T47D (cell line): Measurements from ENCODE around the gene MRPS9.

Experiments used
- DNase-seq, 2 experiments: peaks; one replicate each; pipeline versions ENCODE4 v3.0.0 to v3.0.0-alpha.2; 2011 to 2012; ENCODE audit warnings: low read depth in 1 of 2, low spot score in 1 of 2
- JUND ChIP-seq: IDR thresholded peaks from 2 replicates; pipeline ENCODE4 v1.6.1; 2012; ENCODE audit warnings: low read depth
- in situ Hi-C: cut with HindIII; loops from 2 replicates; pipeline ENCODE4 v1.10.0; 2016; ENCODE audit warnings: low sequenced_read_pairs, low pct_unique_long_range_greater_than_20kb

MRPS9 gene

DNA sequence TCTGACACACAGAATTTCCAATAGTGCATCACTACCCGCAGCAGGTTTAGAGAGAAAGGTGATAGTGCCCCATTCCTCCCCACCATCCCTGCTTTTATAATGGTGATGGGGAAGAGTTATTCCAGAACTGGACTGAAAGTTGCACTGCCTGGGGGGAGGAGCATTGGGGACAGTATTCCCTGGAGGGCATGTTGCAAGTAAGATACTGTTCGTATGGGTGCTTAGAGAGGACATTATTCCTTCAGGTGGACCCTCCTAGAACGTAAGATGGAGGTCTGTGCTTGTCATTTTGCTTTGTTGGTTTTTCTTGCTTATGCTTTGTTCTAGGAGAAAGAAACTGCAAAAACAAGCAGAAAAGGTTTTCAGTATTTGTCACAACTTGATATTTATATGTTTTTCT, 23.7 kb downstream of the MRPS9 start:
- no peak for DNase-seq
- in situ Hi-C loops, result no loop called here
- no peak for TF ChIP-seq JUND

DNA sequence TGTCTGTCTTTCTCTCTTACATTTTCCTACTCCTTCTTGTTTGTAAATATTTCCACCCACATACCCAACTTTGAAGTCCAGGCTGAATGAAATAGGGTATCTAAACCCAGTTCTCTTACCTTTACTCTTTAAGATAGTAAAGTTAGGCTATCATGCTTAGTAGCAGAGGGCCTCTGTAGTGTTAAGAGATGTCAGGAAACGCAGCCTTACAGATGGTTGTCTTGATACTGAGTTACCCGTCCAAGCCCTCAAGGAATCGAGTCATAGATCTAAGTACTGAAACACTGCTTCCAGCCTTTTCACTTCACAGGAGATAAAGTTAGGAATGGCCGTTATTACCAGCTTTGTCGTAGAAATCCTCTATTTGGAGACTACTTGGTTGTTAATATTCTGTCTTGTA, 24.3 kb downstream of the MRPS9 start:
- in situ Hi-C loops, result no loop called here
- TF ChIP-seq JUND, result no peak
- no peak for DNase-seq

DNA sequence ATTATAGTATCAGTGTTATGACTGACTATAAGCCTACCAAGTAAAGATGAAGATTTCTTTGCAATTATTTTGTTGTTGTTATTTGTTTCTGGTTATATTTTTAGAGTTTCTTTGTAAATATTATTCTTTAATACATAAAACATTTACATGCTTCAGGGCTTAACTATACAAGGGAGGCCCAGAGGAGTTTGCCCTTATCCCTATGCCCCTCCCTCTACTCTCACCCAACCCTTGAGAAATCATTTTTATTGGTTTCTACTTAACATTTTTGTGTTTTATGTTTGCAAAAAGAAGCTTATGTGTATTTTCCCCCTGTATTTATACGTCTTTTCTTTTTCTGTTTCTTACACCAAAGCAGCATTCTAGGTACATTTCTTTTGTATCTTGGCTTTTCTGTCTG, 30.5 kb downstream of the MRPS9 start:
- no peak for DNase-seq
- no peak for TF ChIP-seq JUND
- in situ Hi-C loops, result no loop called here

DNA sequence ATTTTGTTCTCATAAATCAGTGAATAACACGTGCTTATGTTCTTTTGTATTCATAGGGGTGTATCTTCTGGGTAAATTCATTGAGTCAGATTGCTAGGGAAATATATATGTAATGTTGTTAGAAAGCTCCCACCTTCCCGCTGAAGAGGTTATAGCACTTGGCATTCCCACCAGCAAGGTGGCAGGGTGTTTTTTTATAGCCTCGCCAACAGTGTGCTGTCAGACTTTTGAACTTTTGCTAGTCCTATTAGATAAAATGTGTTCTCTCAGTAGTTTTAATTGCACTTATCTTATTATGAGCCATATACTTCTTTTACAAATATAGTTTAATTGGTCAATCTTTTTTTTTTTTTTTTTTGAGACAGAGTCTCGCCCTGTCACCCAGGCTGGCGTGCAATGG, 31.0 kb downstream of the MRPS9 start:
- no peak for TF ChIP-seq JUND
- DNase-seq, result no peak
- in situ Hi-C loops, result no loop called here

DNA sequence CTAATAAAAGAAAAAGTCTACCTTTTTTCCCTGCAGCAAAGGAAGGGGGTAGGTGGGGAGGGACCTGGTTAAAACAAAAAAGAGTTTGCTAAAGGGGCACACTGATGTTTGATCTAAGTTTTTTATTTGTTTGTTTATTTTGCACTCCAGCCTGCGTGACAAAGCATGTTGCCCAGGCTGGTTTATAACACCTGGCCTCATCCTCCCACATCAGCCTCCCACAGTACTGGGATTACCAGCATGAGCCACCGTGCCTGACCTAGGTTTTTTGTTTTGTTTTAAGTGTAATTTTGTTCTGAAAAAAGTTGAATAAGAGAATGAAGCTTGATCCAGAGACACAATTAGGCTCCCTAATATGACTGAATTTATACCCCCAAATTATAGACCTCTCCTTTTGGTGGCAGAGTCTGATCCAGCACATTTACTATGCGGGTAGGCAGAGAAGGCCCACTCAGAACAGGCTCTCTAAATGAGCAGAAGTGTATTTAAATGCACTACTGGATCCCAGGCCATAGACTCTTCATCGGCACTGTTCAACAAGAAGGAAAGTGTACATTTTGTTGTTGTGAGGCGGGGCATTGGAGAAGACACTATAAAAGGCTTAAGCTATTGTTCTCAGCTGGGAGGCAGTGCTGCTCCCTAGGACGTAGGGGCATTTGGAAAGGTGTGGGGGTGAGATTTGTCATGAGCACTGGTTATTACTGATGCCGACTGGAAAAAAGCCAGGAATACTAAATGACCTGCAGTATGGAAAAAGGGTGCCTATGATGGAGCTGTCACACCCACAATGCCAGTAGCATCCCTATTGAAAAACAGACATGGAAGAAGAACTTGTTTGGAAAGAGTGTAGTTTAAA, 32.4 kb downstream of the MRPS9 start:
- TF ChIP-seq JUND, result no peak
- DNase-seq, result no peak
- in situ Hi-C loops, result no loop called here

DNA sequence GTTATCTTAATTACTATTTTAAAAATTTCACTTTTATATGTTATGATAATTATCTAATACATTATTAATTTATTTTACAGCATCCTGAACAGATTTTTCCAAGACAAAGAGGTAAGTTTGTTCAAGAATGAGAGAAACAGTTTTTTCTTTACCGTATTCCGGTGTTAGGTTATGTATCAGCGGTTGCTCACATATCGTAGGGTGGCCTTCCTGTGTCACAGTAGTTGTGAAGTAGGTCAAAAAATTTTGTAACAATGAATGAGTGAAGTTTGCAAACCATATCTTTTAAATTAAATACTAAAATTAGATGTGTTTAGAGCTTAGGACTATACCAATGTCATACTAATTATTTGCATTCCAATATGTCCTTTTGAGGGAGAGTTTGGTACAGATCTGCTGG, 33.5 kb downstream of the MRPS9 start:
- DNase-seq, result no peak
- TF ChIP-seq JUND, result no peak
- in situ Hi-C loops, result no loop called here

DNA sequence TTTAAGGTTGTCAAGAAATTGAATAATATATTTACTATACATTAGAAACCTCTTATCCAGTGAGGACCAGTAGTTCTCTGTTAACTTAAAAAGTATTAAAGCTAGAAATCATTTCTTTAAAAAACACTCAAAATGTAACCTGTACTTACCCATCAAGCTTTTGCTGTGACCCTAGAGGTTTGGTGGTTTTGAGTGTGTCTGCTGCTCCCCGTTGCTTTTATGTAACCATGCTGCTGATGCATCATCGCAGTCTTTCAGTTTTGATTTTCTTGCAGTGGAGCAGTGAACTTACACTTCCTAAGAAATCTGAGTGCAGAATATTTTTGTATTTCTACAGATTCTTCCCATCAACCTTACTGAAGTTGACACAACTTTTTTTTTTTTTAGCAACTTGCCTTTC, 34.2 kb downstream of the MRPS9 start:
- in situ Hi-C loops, result no loop called here
- no peak for TF ChIP-seq JUND
- no peak for DNase-seq

DNA sequence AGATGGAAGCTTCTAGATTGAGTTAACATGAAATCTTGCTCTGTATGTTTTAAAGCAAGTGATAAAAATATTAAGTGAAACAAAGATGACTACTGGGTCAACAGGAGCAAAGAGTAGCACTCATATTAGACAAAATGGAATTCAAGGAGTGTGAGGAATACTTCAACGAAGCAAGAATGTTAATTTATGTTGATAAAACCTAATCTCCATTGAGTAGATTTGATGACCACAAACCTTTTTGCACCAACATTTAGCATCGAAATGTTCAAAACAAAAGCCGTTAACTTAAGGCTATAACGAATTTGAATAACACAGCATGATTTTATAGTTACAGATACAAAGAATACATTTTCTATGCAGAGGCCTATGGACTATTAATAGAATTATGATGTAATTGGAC, 35.7 kb downstream of the MRPS9 start:
- TF ChIP-seq JUND, result no peak
- no peak for DNase-seq
- in situ Hi-C loops, result no loop called here

DNA sequence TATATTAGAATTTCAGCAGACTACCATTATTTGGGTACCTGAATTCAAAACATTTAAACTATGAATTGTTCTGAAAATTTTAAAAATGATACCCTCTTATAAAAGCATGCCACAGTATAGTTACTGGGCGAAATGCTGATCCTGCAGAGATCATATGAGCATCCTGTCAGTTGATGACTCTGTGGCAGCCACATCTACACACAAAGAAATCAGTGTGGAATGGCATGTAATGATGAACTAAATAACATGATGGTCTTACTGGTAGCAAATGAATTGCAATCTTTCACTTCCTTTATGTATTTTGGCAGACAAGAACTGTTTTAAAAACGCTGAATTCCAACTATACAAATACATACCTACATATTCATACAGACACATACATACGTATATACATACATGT, 38.3 kb downstream of the MRPS9 start:
- no peak for TF ChIP-seq JUND
- DNase-seq, result no peak
- in situ Hi-C loops, result no loop called here

DNA sequence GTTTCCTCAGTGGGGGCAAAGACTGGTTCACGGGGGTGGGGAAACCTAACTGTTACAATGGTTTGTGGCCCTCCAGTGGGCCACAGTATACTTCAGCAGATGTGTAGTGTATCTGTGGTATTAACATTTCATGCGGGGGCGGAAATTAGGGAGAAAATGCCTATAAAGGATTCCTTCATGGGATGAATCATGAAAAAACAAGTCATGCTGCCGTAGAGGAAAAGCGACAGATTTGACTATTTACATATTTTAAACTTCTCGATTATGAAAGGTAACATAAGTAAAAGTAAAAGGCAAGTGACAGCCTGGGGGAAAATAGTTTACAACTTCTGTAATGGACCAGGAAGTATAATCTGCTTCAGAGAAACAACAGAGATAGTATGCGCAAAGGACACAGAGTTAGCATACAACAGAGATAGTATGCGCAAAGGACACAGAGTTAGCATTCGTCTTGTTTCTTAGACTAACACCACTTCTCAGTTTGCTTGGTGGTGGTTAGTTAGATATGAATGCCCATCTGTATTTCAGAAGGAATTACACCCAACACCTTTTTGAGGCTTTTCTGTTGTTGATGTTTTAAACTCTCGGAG, 41.1 kb downstream of the MRPS9 start:
- in situ Hi-C loops, result no loop called here
- no peak for TF ChIP-seq JUND
- no peak for DNase-seq

DNA sequence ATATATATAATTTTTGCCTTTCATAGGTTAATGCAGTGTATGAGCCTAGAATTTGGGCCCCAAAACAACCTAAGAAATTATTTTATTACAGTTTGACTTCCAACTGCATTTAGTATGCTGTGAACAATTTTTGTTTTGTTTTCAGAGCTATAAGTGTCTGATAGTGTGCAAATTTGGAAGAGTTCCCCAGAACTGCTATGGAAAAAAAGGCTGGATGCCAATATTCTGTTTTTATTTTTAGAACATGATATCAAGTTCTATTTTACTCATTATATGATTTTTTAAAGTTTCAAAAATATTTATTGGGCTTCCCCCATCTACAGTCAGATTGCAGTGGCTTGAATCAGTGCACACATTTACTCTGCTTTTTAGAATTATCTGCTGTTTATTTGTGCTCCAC, 42.6 kb downstream of the MRPS9 start:
- in situ Hi-C loops, result no loop called here
- DNase-seq, result no peak
- TF ChIP-seq JUND, result no peak

DNA sequence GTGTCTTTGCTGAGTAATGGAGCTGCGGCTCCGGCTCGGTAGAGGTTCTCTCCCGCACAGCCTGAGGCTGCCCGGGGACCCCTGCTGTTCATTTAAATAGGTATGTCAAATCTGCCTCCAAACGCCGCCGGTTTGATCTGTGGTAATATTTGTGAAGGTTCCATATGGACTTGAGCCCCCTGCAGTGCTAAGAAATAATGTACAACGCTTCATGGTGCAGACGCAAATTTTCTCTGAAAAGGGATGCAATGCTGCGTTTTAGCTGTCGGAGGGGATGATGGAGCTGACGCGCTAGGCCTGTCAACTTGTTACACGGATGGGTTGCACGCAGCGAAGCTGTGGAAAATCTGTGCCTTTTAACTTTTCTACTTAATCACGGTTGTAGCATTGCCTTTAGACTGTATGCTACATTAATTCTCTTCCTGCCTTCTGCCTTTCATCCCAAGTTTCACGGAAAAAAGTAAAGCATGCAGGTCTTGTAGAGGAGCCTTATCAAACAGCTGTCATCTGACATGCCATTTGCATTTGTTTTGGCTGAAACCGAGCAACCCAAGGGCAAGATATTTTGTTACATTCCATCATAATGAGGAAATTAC, 43.2 kb downstream of the MRPS9 start:
- DNase-seq, result no peak
- in situ Hi-C loops, result no loop called here
- TF ChIP-seq JUND, result no peak

DNA sequence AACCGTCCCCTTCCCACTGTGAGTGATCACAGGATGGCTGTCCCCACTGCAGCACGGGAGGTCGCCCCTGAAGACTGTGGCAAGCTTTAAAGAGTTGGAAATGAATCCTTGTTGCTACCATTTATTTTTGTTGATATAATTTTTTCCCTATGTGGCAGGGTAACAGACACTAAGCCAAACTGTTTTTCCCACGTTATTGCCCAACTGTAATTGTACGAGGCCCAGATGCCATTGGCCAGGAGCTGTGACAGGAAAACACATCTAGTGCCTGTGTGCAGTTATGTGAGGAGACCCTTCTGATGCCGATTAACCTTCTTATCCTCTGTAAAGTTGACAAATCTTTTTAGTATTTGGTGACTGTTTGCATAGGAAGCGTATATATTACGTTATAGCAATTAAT, 44.2 kb downstream of the MRPS9 start:
- in situ Hi-C loops, result no loop called here
- no peak for TF ChIP-seq JUND
- no peak for DNase-seq

DNA sequence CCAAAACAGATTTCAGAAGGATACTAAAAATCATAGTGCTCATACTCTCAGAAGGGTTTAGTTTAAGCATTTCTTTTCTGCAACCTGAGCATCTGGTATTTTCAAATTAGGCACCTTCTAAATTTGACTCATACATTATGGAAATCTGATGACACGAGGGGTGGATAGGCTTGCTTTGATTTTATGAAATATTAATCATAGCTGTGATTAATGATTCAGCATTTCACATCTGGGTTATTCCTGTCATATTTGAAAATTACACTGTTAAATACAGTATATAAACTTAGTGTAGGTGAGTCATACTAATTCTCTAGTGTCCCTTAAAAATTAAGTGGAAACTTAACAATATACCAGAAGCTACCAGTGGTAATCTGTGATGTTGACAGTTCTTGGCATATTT, 47.7 kb downstream of the MRPS9 start:
- in situ Hi-C loops, result no loop called here
- no peak for TF ChIP-seq JUND

More for the DNA sequence above, 47.7 kb downstream of the MRPS9 start:
- DNase-seq, result no peak
